H9 (cell line): ENCODE results near the gene PARP2. TPM values are rescaled to one million over a fixed set of nuclear protein-coding genes. Genes with fewer than 3 reads are reported as not detected.

ENCODE experiments used
- DNase-seq: peaks from one replicate; pipeline ENCODE4 v3.0.0-alpha.2; 2017
- H2AFZ ChIP-seq: one replicate; pipeline ENCODE4 v1.6.1; 2013; ENCODE audit warnings: mild to moderate bottlenecking, low read length, control low read depth, moderate library complexity
- H2AK5ac ChIP-seq: 2 replicates; pipeline ENCODE4 v1.6.1; 2013; ENCODE audit warnings: low read length, control low read depth, mixed read lengths; ENCODE audit not compliant: insufficient read length
- H2BK120ac ChIP-seq: one replicate; pipeline ENCODE4 v1.6.1; 2013; ENCODE audit warnings: low read depth, mild to moderate bottlenecking, low read length, control low read depth, inconsistent platforms; ENCODE audit not compliant: poor library complexity, severe bottlenecking
- H2BK12ac ChIP-seq: 2 replicates; pipeline ENCODE4 v1.6.1; 2013; ENCODE audit warnings: low read length, control low read depth, mixed read lengths, low read depth; ENCODE audit not compliant: insufficient read length
- H2BK15ac ChIP-seq: 2 replicates; pipeline ENCODE4 v1.6.1; 2013; ENCODE audit warnings: low read depth, low read length, control low read depth
- H2BK20ac ChIP-seq: one replicate; pipeline ENCODE4 v1.6.1; 2013; ENCODE audit warnings: low read depth, mild to moderate bottlenecking, low read length, control low read depth, inconsistent platforms; ENCODE audit not compliant: poor library complexity, severe bottlenecking
- H2BK5ac ChIP-seq: 2 replicates; pipeline ENCODE4 v1.6.1; 2013; ENCODE audit warnings: low read length, control low read depth, mixed read lengths; ENCODE audit not compliant: insufficient read length
- H3K14ac ChIP-seq: 2 replicates; pipeline ENCODE4 v1.6.1; 2013; ENCODE audit warnings: low read length, control low read depth; ENCODE audit not compliant: insufficient read depth
- H3K18ac ChIP-seq: 2 replicates; pipeline ENCODE4 v1.6.1; 2013; ENCODE audit warnings: low read depth, mild to moderate bottlenecking, mixed read lengths, low read length, control low read depth; ENCODE audit not compliant: insufficient read length
- H3K23ac ChIP-seq: 2 replicates; pipeline ENCODE4 v1.6.1; 2013; ENCODE audit warnings: low read length, control low read depth, mixed read lengths, low read depth; ENCODE audit not compliant: insufficient read length
- H3K23me2 ChIP-seq: 2 replicates; pipeline ENCODE4 v1.6.1; 2013; ENCODE audit warnings: low read depth, mild to moderate bottlenecking, mixed read lengths, low read length, control low read depth; ENCODE audit not compliant: insufficient read length, poor library complexity, severe bottlenecking
- H3K27ac ChIP-seq: 2 replicates; pipeline ENCODE4 v1.5.1; 2013; ENCODE audit warnings: low read length, control low read depth, mixed read lengths, low read depth; ENCODE audit not compliant: insufficient read length
- H3K27me3 ChIP-seq: 2 replicates; pipeline ENCODE4 v1.6.1; 2013; ENCODE audit warnings: low read length, control low read depth, inconsistent platforms; ENCODE audit not compliant: insufficient read depth
- H3K4ac ChIP-seq: 2 replicates; pipeline ENCODE4 v1.6.1; 2013; ENCODE audit warnings: low read depth, mild to moderate bottlenecking, control low read depth, inconsistent platforms, low read length, moderate library complexity
- H3K4me1 ChIP-seq: 2 replicates; pipeline ENCODE4 v1.6.1; 2013; ENCODE audit warnings: low read length, control low read depth, inconsistent platforms; ENCODE audit not compliant: insufficient read depth
- H3K4me2 ChIP-seq: 2 replicates; pipeline ENCODE4 v1.6.1; 2013; ENCODE audit warnings: low read length, control low read depth, mixed read lengths; ENCODE audit not compliant: insufficient read length, insufficient read depth
- H3K56ac ChIP-seq: 2 replicates; pipeline ENCODE4 v1.6.1; 2013; ENCODE audit warnings: low read depth, mild to moderate bottlenecking, mixed read lengths, low read length, control low read depth; ENCODE audit not compliant: insufficient read length
- H3K79me1 ChIP-seq: 2 replicates; pipeline ENCODE4 v1.6.1; 2013; ENCODE audit warnings: low read depth, mild to moderate bottlenecking, moderate library complexity, low read length, control low read depth, inconsistent platforms; ENCODE audit not compliant: insufficient read depth, poor library complexity, severe bottlenecking
- H3K79me2 ChIP-seq: 2 replicates; pipeline ENCODE4 v1.6.1; 2013; ENCODE audit warnings: low read length, control low read depth, inconsistent platforms; ENCODE audit not compliant: insufficient read depth
- H3K9ac ChIP-seq: 2 replicates; pipeline ENCODE4 v1.6.1; 2013; ENCODE audit warnings: low read length, control low read depth, mixed read lengths; ENCODE audit not compliant: insufficient read length; ENCODE audit errors: extremely low read depth
- H3K9me3 ChIP-seq: one replicate; pipeline ENCODE4 v1.6.1; 2013; ENCODE audit warnings: low read depth, low read length, inconsistent platforms; ENCODE audit not compliant: control insufficient read depth
- H3T11ph ChIP-seq: one replicate; pipeline ENCODE4 v1.6.1; 2013; ENCODE audit warnings: mild to moderate bottlenecking, low read length, control low read depth, inconsistent platforms
- H4K20me1 ChIP-seq: one replicate; pipeline ENCODE4 v1.6.1; 2013; ENCODE audit not compliant: control insufficient read depth, insufficient read length, insufficient read depth
- H4K5ac ChIP-seq: 2 replicates; pipeline ENCODE4 v1.6.1; 2013; ENCODE audit warnings: low read depth, mild to moderate bottlenecking, mixed read lengths, low read length, control low read depth; ENCODE audit not compliant: insufficient read length
- H4K8ac ChIP-seq: replicated peaks from 2 replicates; pipeline ENCODE4 v1.6.1; 2013; ENCODE audit warnings: low read length, control low read depth, mixed read lengths, low read depth; ENCODE audit not compliant: insufficient read length
- H4K91ac ChIP-seq: 2 replicates; pipeline ENCODE4 v1.6.1; 2013; ENCODE audit warnings: low read depth, mild to moderate bottlenecking, moderate library complexity, mixed read lengths, low read length, control low read depth; ENCODE audit not compliant: insufficient read length
- H3K27ac Mint-ChIP-seq, 3 experiments: 2 replicates in 2 of 3; 3 replicates in 1 of 3; pipeline ENCODE4 v1.8.0; 2020 to 2021; ENCODE audit warnings: mixed read lengths in 3 of 3, mild to moderate bottlenecking in 1 of 3, moderate library complexity in 1 of 3
- H3K27me3 Mint-ChIP-seq: 2 replicates; pipeline ENCODE4 v1.8.0; 2021; ENCODE audit warnings: low read depth, mild to moderate bottlenecking, moderate library complexity, mixed read lengths
- H3K36me3 Mint-ChIP-seq, 3 experiments: 2 replicates in 2 of 3; 3 replicates in 1 of 3; pipeline ENCODE4 v1.8.0; 2020 to 2021; ENCODE audit warnings: low read depth in 3 of 3, mixed read lengths in 3 of 3; ENCODE audit not compliant: insufficient read depth in 1 of 3
- H3K4me1 Mint-ChIP-seq, 2 experiments: 2 replicates each; pipeline ENCODE4 v1.8.0; 2020; ENCODE audit warnings: mixed read lengths in 2 of 2
- H3K4me3 Mint-ChIP-seq, 2 experiments: 2 replicates in 1 of 2; 3 replicates in 1 of 2; pipeline ENCODE4 v1.8.0; 2020 to 2021; ENCODE audit warnings: mild to moderate bottlenecking in 2 of 2, mixed read lengths in 2 of 2, moderate library complexity in 1 of 2
- H3K9me3 Mint-ChIP-seq, 2 experiments: 2 replicates in 1 of 2; 3 replicates in 1 of 2; pipeline ENCODE4 v1.8.0; 2020; ENCODE audit warnings: mild to moderate bottlenecking in 2 of 2, mixed read lengths in 2 of 2, moderate library complexity in 1 of 2
- WGBS: extraction: QIAGEN DNeasy Blood & Tissue Kit; methylation state at CpG from one replicate; pipeline ENCODE4 v1.1.7; 2013; ENCODE audit warnings: missing lambda C conversion rate, low lambda C conversion rate, mixed read lengths; ENCODE audit not compliant: insufficient read length; ENCODE audit errors: extremely low coverage; 5-methylcytosine and 5-hydroxymethylcytosine counted together
- total RNA-seq: library from RNA; stranded (reverse); gene quantifications from 2 replicates; pipeline ENCODE4 v1.2.1, GENCODE V29; 2021
- TF ChIP-seq, protein P1 (sequence below): fragments of 200-600 bp; sonication (generic); conservative IDR thresholded peaks from 3 replicates; pipeline ENCODE4 v1.8.0; 2021; ENCODE audit warnings: antibody characterized with exemption, mild to moderate bottlenecking

The PARP2 gene
- total RNA-seq, 1 experiment from 2014 or later: 25.4 TPM

- Histone ChIP-seq H2BK5ac (no peak overlapping the region), H2AK5ac (no peak overlapping the region), H3K23me2 (no peaks in the 10 kb centered on the region), H4K91ac (no peak overlapping the region), H3K9ac (no peak overlapping the region), H4K8ac (no peak overlapping the region), H3K4me2 (no peak overlapping the region), H3K4ac (no peak overlapping the region), H2BK120ac (no peak overlapping the region), H3K79me1 (no peaks in the 10 kb centered on the region), H2BK20ac (no peak overlapping the region), H4K20me1 (no peaks in the 10 kb centered on the region), H3K9me3 (no peaks in the 10 kb centered on the region), H3T11ph (no peak overlapping the region), H3K18ac (no peak overlapping the region), H3K56ac (no peak overlapping the region), H3K27me3 (no peaks in the 10 kb centered on the region), H3K79me2 (no peaks in the 10 kb centered on the region), H2BK15ac (no peak overlapping the region), H2AFZ (no peak overlapping the region), H3K4me1 (no peaks in the 10 kb centered on the region), H3K23ac (no peak overlapping the region), H3K14ac (no peak overlapping the region), H2BK12ac (no peak overlapping the region), H3K27ac (no peak overlapping the region), H4K5ac (no peak overlapping the region)
- Mint-ChIP-seq H3K4me1 (no peaks in the 10 kb centered on the region), H3K27me3 (no peaks in the 10 kb centered on the region), H3K36me3 (peaks cover 8 to 56% (median 24%) of the 10 kb centered on the region in 3 experiments; a peak in 6 of 7 replicates), H3K9me3 (no peaks in the 10 kb centered on the region), H3K27ac (peak overlapping the region in 1 of 3 experiments; percentile 35; a peak in 1 of 7 replicates), H3K4me3 (no peak overlapping the region)
- WGBS: no CpG with 5 or more reads among the region's 10 CpGs
- no peak for DNase-seq
- TF ChIP-seq, protein P1, sequence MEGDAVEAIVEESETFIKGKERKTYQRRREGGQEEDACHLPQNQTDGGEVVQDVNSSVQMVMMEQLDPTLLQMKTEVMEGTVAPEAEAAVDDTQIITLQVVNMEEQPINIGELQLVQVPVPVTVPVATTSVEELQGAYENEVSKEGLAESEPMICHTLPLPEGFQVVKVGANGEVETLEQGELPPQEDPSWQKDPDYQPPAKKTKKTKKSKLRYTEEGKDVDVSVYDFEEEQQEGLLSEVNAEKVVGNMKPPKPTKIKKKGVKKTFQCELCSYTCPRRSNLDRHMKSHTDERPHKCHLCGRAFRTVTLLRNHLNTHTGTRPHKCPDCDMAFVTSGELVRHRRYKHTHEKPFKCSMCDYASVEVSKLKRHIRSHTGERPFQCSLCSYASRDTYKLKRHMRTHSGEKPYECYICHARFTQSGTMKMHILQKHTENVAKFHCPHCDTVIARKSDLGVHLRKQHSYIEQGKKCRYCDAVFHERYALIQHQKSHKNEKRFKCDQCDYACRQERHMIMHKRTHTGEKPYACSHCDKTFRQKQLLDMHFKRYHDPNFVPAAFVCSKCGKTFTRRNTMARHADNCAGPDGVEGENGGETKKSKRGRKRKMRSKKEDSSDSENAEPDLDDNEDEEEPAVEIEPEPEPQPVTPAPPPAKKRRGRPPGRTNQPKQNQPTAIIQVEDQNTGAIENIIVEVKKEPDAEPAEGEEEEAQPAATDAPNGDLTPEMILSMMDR: no peak
These were observed 57.6 kb downstream of the PARP2 start for GRCh38 chr14:20400965-20401593.
